ENCODE data around the gene CRCP.

- TF ChIP-seq CTCF (IDR thresholded peaks at IDR 0.05; ENCODE audit: insufficient read depth, low read depth, low read length) (peak; percentile 31), EZH2 (IDR thresholded peaks at IDR 0.05; ENCODE audit: insufficient read depth, low read length) (no peak)
Measured at GRCh38 chr7:66114743-66115649, at the start of gene CRCP.

Data from astrocyte (in vitro differentiated cells and primary cell).